H1 (cell line): Measurements from ENCODE around the gene C2CD4C. TPM values are rescaled to one million over a fixed set of nuclear protein-coding genes. Genes with fewer than 3 reads are reported as not detected.

Source experiments
- CTCF ChIA-PET: fragments of 300-600 bp; sonication (Branson Sonifier 250); formaldehyde crosslinking; loops from one replicate; lab custom pipeline; 2021; ENCODE audit not compliant: partially characterized antibody; lab: Charles Lee
- POLR2A ChIA-PET: fragments of 300-600 bp; sonication (Branson Sonifier 250); formaldehyde crosslinking; loops from one replicate; lab custom pipeline; 2021; ENCODE audit warnings: inconsistent platforms; ENCODE audit not compliant: partially characterized antibody; lab: Charles Lee
- DNase-seq, 2 experiments: peaks; one replicate each; pipeline versions ENCODE4 v3.0.0 to v3.0.0-alpha.2; 2010 to 2022; ENCODE audit warnings: low spot score in 2 of 2, low read depth in 1 of 2, mixed read lengths in 1 of 2
- FAIRE-seq: peaks from 2 replicates; lab custom pipeline; 2011; peaks lifted over from hg19 to GRCh38; lab: Jason Lieb, UNC
- H2AFZ ChIP-seq: 2 replicates; pipeline ENCODE4 v1.8.1; 2012; ENCODE audit warnings: low read length, inconsistent platforms
- H2AK5ac ChIP-seq: 2 replicates; pipeline ENCODE4 v1.6.1; 2013; ENCODE audit warnings: low read depth, low read length
- H2BK120ac ChIP-seq: replicated peaks from 2 replicates; pipeline ENCODE3; 2013; ENCODE audit warnings: low read depth, low read length, inconsistent platforms
- H2BK12ac ChIP-seq: 2 replicates; pipeline ENCODE4 v1.6.1; 2013; ENCODE audit warnings: low read depth, low read length
- H2BK15ac ChIP-seq: 2 replicates; pipeline ENCODE4 v1.6.1; 2013; ENCODE audit warnings: low read length
- H2BK20ac ChIP-seq: 2 replicates; pipeline ENCODE4 v1.6.1; 2013; ENCODE audit warnings: low read length
- H2BK5ac ChIP-seq: 2 replicates; pipeline ENCODE4 v1.6.1; 2013; ENCODE audit warnings: low read depth, low read length
- H3K14ac ChIP-seq: 2 replicates; pipeline ENCODE4 v1.6.1; 2013; ENCODE audit warnings: inconsistent platforms; ENCODE audit not compliant: insufficient read length
- H3K18ac ChIP-seq: 2 replicates; pipeline ENCODE4 v1.6.1; 2013; ENCODE audit warnings: low read length; ENCODE audit errors: extremely low read depth
- H3K23ac ChIP-seq: 2 replicates; pipeline ENCODE4 v1.6.1; 2013; ENCODE audit warnings: inconsistent platforms; ENCODE audit not compliant: insufficient read length
- H3K23me2 ChIP-seq: 2 replicates; pipeline ENCODE4 v1.6.1; 2013; ENCODE audit warnings: low read depth, low read length
- H3K27ac ChIP-seq: 2 replicates; pipeline ENCODE4 v1.6.1; 2011; ENCODE audit warnings: low read depth, low read length, inconsistent platforms
- H3K27me3 ChIP-seq, 4 experiments: replicated peaks in 1 of 4; 1 replicate in 1 of 4; 2 replicates in 3 of 4; pipeline versions ENCODE4 v1.6.1 to v1.8.1; 2011 to 2013; ENCODE audit warnings: low read length in 3 of 4, mild to moderate bottlenecking in 3 of 4, inconsistent platforms in 2 of 4, mixed read lengths in 2 of 4, moderate library complexity in 1 of 4; ENCODE audit not compliant: control insufficient read depth in 3 of 4, insufficient read depth in 3 of 4; ENCODE audit errors: extremely low read depth in 1 of 4
- H3K36me3 ChIP-seq, 4 experiments: 2 replicates each; pipeline versions ENCODE4 v1.6.1 to v1.8.1; 2011 to 2013; ENCODE audit warnings: mild to moderate bottlenecking in 4 of 4, low read length in 3 of 4, moderate library complexity in 2 of 4, control low read depth in 1 of 4, inconsistent platforms in 1 of 4; ENCODE audit not compliant: insufficient read depth in 4 of 4, control insufficient read depth in 2 of 4
- H3K4ac ChIP-seq: replicated peaks from 2 replicates; pipeline ENCODE3; 2013; ENCODE audit warnings: low read length, low read depth, mixed read lengths, inconsistent platforms; ENCODE audit not compliant: insufficient read length
- H3K4me1 ChIP-seq, 4 experiments: replicated peaks in 1 of 4; 1 replicate in 1 of 4; 2 replicates in 3 of 4; pipeline versions ENCODE4 v1.6.1 to v1.8.1; 2011 to 2013; ENCODE audit warnings: low read length in 3 of 4, inconsistent platforms in 2 of 4, mixed read lengths in 1 of 4; ENCODE audit not compliant: insufficient read depth in 4 of 4, control insufficient read depth in 3 of 4
- H3K4me2 ChIP-seq, 2 experiments: 2 replicates each; pipeline versions ENCODE4 v1.6.1 to v1.8.1; 2011 to 2013; ENCODE audit warnings: low read depth in 2 of 2, low read length in 2 of 2, control low read depth in 1 of 2, inconsistent platforms in 1 of 2, mild to moderate bottlenecking in 1 of 2; ENCODE audit not compliant: insufficient read depth in 1 of 2
- H3K4me3 ChIP-seq, 4 experiments: fragments of 200-600, 300-600 bp in 1 of 4; sonication (generic), shearing (Covaris generic), sonication (Bioruptor Twin) in 1 of 4; 2 replicates each; pipeline versions ENCODE4 v1.5.1 to v1.8.1; 2011 to 2016; ENCODE audit warnings: low read length in 4 of 4, low read depth in 3 of 4, control low read depth in 2 of 4, inconsistent platforms in 2 of 4, mild to moderate bottlenecking in 2 of 4, mixed read lengths in 1 of 4, moderate library complexity in 1 of 4; ENCODE audit not compliant: insufficient read depth in 2 of 4; ENCODE audit errors: extremely low read depth in 1 of 4
- H3K56ac ChIP-seq: replicated peaks from 2 replicates; pipeline ENCODE3; 2013; ENCODE audit warnings: low read depth, mild to moderate bottlenecking, mixed read lengths, low read length, inconsistent platforms; ENCODE audit not compliant: insufficient read length
- H3K79me1 ChIP-seq: 2 replicates; pipeline ENCODE4 v1.6.1; 2013; ENCODE audit warnings: low read depth, low read length, control low read depth
- H3K79me2 ChIP-seq, 2 experiments: 2 replicates each; pipeline versions ENCODE4 v1.6.1 to v1.8.1; 2012 to 2013; ENCODE audit warnings: low read length in 2 of 2, mild to moderate bottlenecking in 2 of 2, inconsistent platforms in 1 of 2; ENCODE audit not compliant: insufficient read depth in 2 of 2, control insufficient read depth in 1 of 2
- H3K9ac ChIP-seq, 4 experiments: replicated peaks in 1 of 4; 1 replicate in 1 of 4; 2 replicates in 3 of 4; pipeline versions ENCODE4 v1.6.1 to v1.8.1; 2011 to 2013; ENCODE audit warnings: low read depth in 3 of 4, low read length in 3 of 4, control low read depth in 2 of 4, mild to moderate bottlenecking in 2 of 4, moderate library complexity in 2 of 4, inconsistent platforms in 1 of 4; ENCODE audit errors: extremely low read depth in 1 of 4
- H3K9me3 ChIP-seq, 2 experiments: 2 replicates each; pipeline versions ENCODE4 v1.6.1 to v1.8.1; 2012 to 2013; ENCODE audit warnings: mild to moderate bottlenecking in 2 of 2, moderate library complexity in 2 of 2, control low read depth in 1 of 2, inconsistent platforms in 1 of 2, low read depth in 1 of 2, low read length in 1 of 2, mixed read lengths in 1 of 2; ENCODE audit not compliant: insufficient read depth in 2 of 2
- H4K20me1 ChIP-seq, 2 experiments: replicated peaks in 1 of 2; 2 replicates each; pipeline versions ENCODE3 to v1.8.1; 2011 to 2013; ENCODE audit warnings: inconsistent platforms in 2 of 2, low read length in 2 of 2, mild to moderate bottlenecking in 1 of 2; ENCODE audit not compliant: insufficient read depth in 2 of 2, control insufficient read depth in 1 of 2
- H4K5ac ChIP-seq: 2 replicates; pipeline ENCODE4 v1.6.1; 2013; ENCODE audit warnings: low read length, low read depth, mixed read lengths, inconsistent platforms; ENCODE audit not compliant: insufficient read length
- H4K8ac ChIP-seq: 2 replicates; pipeline ENCODE4 v1.8.0; 2013; ENCODE audit warnings: mild to moderate bottlenecking, moderate library complexity, low read length, inconsistent platforms; ENCODE audit not compliant: insufficient read depth; ENCODE audit errors: extremely low read depth
- H4K91ac ChIP-seq: replicated peaks from 2 replicates; pipeline ENCODE3; 2013; ENCODE audit warnings: low read length, mixed read lengths, inconsistent platforms; ENCODE audit not compliant: insufficient read length
- ASH2L ChIP-seq: fragments of 200-600, 300-600 bp; sonication (generic); IDR thresholded peaks from one replicate; pipeline ENCODE4 v1.7.1; 2017; ENCODE audit warnings: low read length
- BRCA1 ChIP-seq: IDR thresholded peaks from 2 replicates; pipeline ENCODE4 v1.6.1; 2012; ENCODE audit warnings: low read depth, low read length, improper control_type of control experiment
- CEBPB ChIP-seq: IDR thresholded peaks from 2 replicates; pipeline ENCODE4 v1.6.1; 2012; ENCODE audit warnings: low read depth, low read length
- CHD2 ChIP-seq: IDR thresholded peaks from 2 replicates; pipeline ENCODE4 v1.6.1; 2012; ENCODE audit warnings: low read length, improper control_type of control experiment
- EGR1 ChIP-seq: IDR thresholded peaks from 2 replicates; pipeline ENCODE4 v1.6.1; 2011; ENCODE audit warnings: low read depth, low read length, borderline replicate concordance
- EP300 ChIP-seq, 2 experiments: IDR thresholded peaks; 1 replicate in 1 of 2; 2 replicates in 1 of 2; pipeline ENCODE4 v1.6.1; 2011 to 2012; ENCODE audit warnings: low read depth in 2 of 2, low read length in 2 of 2, mild to moderate bottlenecking in 2 of 2, borderline replicate concordance in 1 of 2, inconsistent platforms in 1 of 2, moderate library complexity in 1 of 2
- EZH2 ChIP-seq: fragments of 200-600 bp; sonication (generic); IDR thresholded peaks from 2 replicates; pipeline ENCODE4 v1.7.1; 2012; ENCODE audit warnings: low read depth, mild to moderate bottlenecking, moderate library complexity, low read length, inconsistent platforms; ENCODE audit not compliant: severe bottlenecking
- KDM4A ChIP-seq: IDR thresholded peaks from one replicate; pipeline ENCODE4 v1.7.1; 2012; ENCODE audit warnings: low read depth, mild to moderate bottlenecking, moderate library complexity, low read length, inconsistent platforms; ENCODE audit not compliant: severe bottlenecking
- KDM5A ChIP-seq: fragments of 200-600 bp; IDR thresholded peaks from 2 replicates; pipeline ENCODE4 v1.7.1; 2012; ENCODE audit warnings: mild to moderate bottlenecking, low read length, inconsistent platforms, mixed read lengths
- RNF2 ChIP-seq: fragments of 200-900, 300-1000 bp; sonication (generic); IDR thresholded peaks from 2 replicates; pipeline ENCODE4 v1.7.1; 2016; ENCODE audit warnings: borderline replicate concordance, low read depth, mild to moderate bottlenecking, antibody characterized with exemption, low read length; ENCODE audit not compliant: poor library complexity, severe bottlenecking; ENCODE audit errors: missing control alignments
- TEAD4 ChIP-seq: IDR thresholded peaks from 2 replicates; pipeline ENCODE4 v1.6.1; 2012; ENCODE audit warnings: low read depth, low read length, inconsistent platforms, mixed read lengths
- ZNF274 ChIP-seq: IDR thresholded peaks from 2 replicates; pipeline ENCODE4 v1.7.0; 2012; ENCODE audit warnings: low read length, borderline replicate concordance; ENCODE audit errors: extremely low read depth
- WGBS, 2 experiments: shearing (Covaris generic) in 1 of 2; methylation state at CpG; one replicate each; pipeline versions ENCODE4 v1.1.6 to v1.1.7; 2013 to 2015; ENCODE audit warnings: low lambda C conversion rate in 2 of 2, mixed read lengths in 2 of 2, inconsistent platforms in 1 of 2, low coverage in 1 of 2, missing lambda C conversion rate in 1 of 2; ENCODE audit not compliant: insufficient replicate concordance in 2 of 2, insufficient coverage in 1 of 2, insufficient read length in 1 of 2; ENCODE audit errors: extremely low coverage in 1 of 2, missing lambda C conversion rate in 1 of 2; 5-methylcytosine and 5-hydroxymethylcytosine counted together
- polyA plus RNA-seq, 7 experiments: library from polyadenylated mRNA; depleted of rRNA in 3 of 7; stranded (reverse) in 5 of 7; unstranded in 2 of 7; fragments of >200 nt in 5 of 7; fragments of 200-250 nt in 2 of 7; gene quantifications; 1 replicate in 5 of 7; 2 replicates in 1 of 7; 4 replicates in 1 of 7; pipeline versions ENCODE4 v1.2.1 to v1.2.3, GENCODE V29; 2011 to 2013; ENCODE audit warnings: missing spikeins in 2 of 7, mixed read lengths in 2 of 7
- total RNA-seq: library from RNA; stranded (reverse); fragmentation: NEBNext Ultra II Directional; extraction: Animal tissue kit (Norgen Biotek cat#: 25700); gene quantifications from 2 replicates; pipeline ENCODE4 v1.2.1, GENCODE V29; 2021

The C2CD4C gene
- total and polyA plus RNA-seq, 2 of the 8 experiments (the other 6 are each of a cell fraction or from before 2014, with no cell fraction given), result 3.8 to 6.3 TPM

GRCh38 chr19:392375-392970 is 16.5 kb downstream of the C2CD4C start:
- H2BK20ac ChIP-seq, result no peak overlapping the region
- H3K4me2 ChIP-seq, result no peak overlapping the region
- FAIRE-seq, result no peak
- no peak overlapping the region for H3K14ac ChIP-seq
- H3K23ac ChIP-seq, result no peak overlapping the region
- no peak for DNase-seq
- no peak overlapping the region for H2AK5ac ChIP-seq
- peaks cover 0 to 3% of the 10 kb centered on the region in 2 experiments for H4K20me1 ChIP-seq
- no peak overlapping the region for H3K18ac ChIP-seq
- H3K4ac ChIP-seq, result no peak overlapping the region
- H2AFZ ChIP-seq, result no peak overlapping the region
- no peak overlapping the region for H3K56ac ChIP-seq
- H2BK120ac ChIP-seq, result no peak overlapping the region
- H3K36me3 ChIP-seq, result no peaks in the 10 kb centered on the region
- peaks cover 0 to 11% (median 3%) of the 10 kb centered on the region in 4 experiments; a peak in 5 of 7 replicates for H3K4me1 ChIP-seq
- no peak overlapping the region for H3K9ac ChIP-seq
- ChIA-PET POLR2A (no interaction called here), CTCF (no interaction called here)
- H2BK5ac ChIP-seq, result no peak overlapping the region
- H3K27ac ChIP-seq, result no peak overlapping the region
- H3K23me2 ChIP-seq, result peaks cover 19% of the 10 kb centered on the region
- H4K91ac ChIP-seq, result no peak overlapping the region
- peaks cover 0 to 2% (median 0%) of the 10 kb centered on the region in 4 experiments; a peak in 2 of 7 replicates for H3K27me3 ChIP-seq
- H3K4me3 ChIP-seq, result no peak overlapping the region
- WGBS, 2 experiments, result 87% methylated on average over 17 of the region's 17 CpGs; no CpG with 5 or more reads in 1 of the 2 experiments
- H3K79me2 ChIP-seq, result no peaks in the 10 kb centered on the region
- H4K5ac ChIP-seq, result no peak overlapping the region
- peak overlapping the region; percentile 3 for H4K8ac ChIP-seq
- no peaks in the 10 kb centered on the region for H3K79me1 ChIP-seq
- H3K9me3 ChIP-seq, result peaks cover 11 to 13% of the 10 kb centered on the region in 2 experiments; a peak in 3 of 4 replicates
- H2BK15ac ChIP-seq, result no peak overlapping the region
- no peak overlapping the region for H2BK12ac ChIP-seq
- TF ChIP-seq TEAD4 (no peak), KDM4A (no peak), EP300 (IDR thresholded peaks at IDR 0.05; ENCODE audit: borderline replicate concordance in 1 of 2, low read depth in 2 of 2, low read length in 2 of 2) (no peak), EZH2 (no peak), ASH2L (no peak), EGR1 (no peak), KDM5A (no peak), RNF2 (no peak), ZNF274 (no peak), CHD2 (no peak), BRCA1 (no peak), CEBPB (no peak)
